ENCODE results near the gene ERBB4. TPM values are rescaled to one million over a fixed set of nuclear protein-coding genes. Genes with fewer than 3 reads are reported as not detected.

ERBB4 gene
- total RNA-seq, 3 donors from 2014 or later: 1.6 to 53.1 (median 18.4) TPM

DNA sequence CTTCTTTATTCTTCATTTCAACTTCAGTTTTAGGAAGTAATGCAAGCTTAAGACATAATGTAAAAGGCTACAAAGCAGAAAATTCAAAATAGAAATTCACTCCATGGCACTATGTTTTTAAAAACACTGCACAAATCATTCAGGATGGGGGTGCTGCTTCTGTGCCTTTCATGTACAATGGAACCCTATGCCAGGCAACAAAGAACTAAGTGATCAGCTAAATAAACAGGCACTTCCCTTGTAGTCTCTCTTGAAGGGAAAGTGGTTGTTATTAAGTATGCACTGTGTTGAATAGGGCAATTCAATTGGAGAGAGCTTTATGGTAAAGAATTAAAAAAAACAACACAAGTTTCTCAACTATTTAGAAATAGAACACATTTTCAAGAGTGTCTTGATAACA lies 10.9 kb upstream of the ERBB4 start:
- H3K9me3 ChIP-seq: no peaks in the 10 kb centered on the region
- no peak for DNase-seq (ENCODE audit: low spot score in 2 of 2)
- H3K36me3 ChIP-seq: no peaks in the 10 kb centered on the region
- TF ChIP-seq POLR2A (IDR thresholded peaks at IDR 0.05) (no peak), POLR2AphosphoS5 (IDR thresholded peaks at IDR 0.05) (no peak)
- TF ChIP-seq, protein P1, sequence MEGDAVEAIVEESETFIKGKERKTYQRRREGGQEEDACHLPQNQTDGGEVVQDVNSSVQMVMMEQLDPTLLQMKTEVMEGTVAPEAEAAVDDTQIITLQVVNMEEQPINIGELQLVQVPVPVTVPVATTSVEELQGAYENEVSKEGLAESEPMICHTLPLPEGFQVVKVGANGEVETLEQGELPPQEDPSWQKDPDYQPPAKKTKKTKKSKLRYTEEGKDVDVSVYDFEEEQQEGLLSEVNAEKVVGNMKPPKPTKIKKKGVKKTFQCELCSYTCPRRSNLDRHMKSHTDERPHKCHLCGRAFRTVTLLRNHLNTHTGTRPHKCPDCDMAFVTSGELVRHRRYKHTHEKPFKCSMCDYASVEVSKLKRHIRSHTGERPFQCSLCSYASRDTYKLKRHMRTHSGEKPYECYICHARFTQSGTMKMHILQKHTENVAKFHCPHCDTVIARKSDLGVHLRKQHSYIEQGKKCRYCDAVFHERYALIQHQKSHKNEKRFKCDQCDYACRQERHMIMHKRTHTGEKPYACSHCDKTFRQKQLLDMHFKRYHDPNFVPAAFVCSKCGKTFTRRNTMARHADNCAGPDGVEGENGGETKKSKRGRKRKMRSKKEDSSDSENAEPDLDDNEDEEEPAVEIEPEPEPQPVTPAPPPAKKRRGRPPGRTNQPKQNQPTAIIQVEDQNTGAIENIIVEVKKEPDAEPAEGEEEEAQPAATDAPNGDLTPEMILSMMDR (IDR thresholded peaks at IDR 0.05): no peak
- intact Hi-C loops (cut with DNase I; ENCODE audit: low total_unique reads): no loop called here
- no peak overlapping the region for H3K4me3 ChIP-seq
- no peaks in the 10 kb centered on the region for H3K4me1 ChIP-seq
- H3K27me3 ChIP-seq: no peaks in the 10 kb centered on the region
- H3K27ac ChIP-seq: no peak overlapping the region

DNA sequence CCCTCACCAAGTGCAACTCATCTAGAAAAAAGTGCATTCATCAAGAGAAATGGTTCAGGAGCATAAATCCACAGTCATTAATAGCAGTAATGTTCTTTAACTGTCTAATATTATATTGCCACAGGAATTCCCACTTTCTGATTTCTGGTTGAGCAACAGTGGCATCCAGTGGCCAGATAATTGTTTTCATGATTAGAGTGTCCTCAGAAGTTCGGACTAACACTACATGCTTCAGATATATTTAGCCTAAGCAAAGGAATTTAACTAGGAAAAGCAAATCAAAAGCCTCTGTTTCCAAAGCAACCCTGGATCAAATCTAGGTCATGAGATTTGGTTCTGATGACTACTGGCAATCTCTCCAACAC lies 9.8 kb upstream of the ERBB4 start:
- H3K36me3 ChIP-seq: no peaks in the 10 kb centered on the region
- H3K27me3 ChIP-seq: no peaks in the 10 kb centered on the region
- no peak for DNase-seq (ENCODE audit: low spot score in 2 of 2)
- no peaks in the 10 kb centered on the region for H3K9me3 ChIP-seq
- no peak for TF ChIP-seq POLR2AphosphoS5 (IDR thresholded peaks at IDR 0.05)
- TF ChIP-seq, protein P1 (IDR thresholded peaks at IDR 0.05): peak in 2 of 3 donors; percentile 29 to 59
- H3K27ac ChIP-seq: no peak overlapping the region
- H3K4me3 ChIP-seq: no peak overlapping the region
- H3K4me1 ChIP-seq: no peaks in the 10 kb centered on the region
- intact Hi-C loops (cut with DNase I; ENCODE audit: low total_unique reads): no loop called here

DNA sequence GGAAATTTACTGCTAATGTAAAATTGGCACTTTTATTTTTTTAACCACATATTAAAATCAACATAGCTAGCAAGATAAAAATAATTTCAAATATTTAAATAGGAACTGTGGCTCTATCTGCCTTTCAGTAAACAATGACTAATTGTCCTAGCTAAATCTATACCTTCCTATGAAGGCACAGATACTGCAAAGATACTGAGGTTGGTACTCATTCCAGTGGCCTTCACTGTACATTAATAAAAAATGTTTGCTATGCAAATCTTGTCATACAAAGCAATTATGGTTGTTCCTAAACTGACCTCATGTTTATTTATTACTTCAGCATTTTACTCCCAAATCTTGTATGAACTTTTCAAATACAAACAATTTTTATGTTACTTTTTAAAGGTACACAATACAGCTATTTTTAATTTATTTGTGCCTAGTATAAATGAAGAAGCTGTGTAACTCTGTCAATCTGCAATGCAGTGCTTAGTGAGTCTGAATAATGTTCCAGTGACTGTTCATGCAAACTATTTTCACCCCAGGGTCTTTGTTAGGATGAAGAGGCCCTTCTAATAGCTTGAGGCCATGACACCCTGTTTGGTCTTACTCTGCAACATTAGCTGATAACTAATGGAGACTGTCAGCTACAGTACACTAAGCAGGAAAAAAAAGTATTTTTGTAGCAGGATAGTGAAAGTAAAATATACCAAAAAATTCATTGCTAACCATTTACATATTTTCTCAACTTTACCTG lies 9.3 kb upstream of the ERBB4 start:
- TF ChIP-seq POLR2AphosphoS5 (IDR thresholded peaks at IDR 0.05): no peak
- TF ChIP-seq, protein P1 (IDR thresholded peaks at IDR 0.05): no peak
- TF ChIP-seq POLR2A (IDR thresholded peaks at IDR 0.05): no peak
- DNase-seq (ENCODE audit: low spot score in 2 of 2): no peak
- no peaks in the 10 kb centered on the region for H3K36me3 ChIP-seq
- H3K27me3 ChIP-seq: no peaks in the 10 kb centered on the region
- no peaks in the 10 kb centered on the region for H3K9me3 ChIP-seq
- H3K4me3 ChIP-seq: no peak overlapping the region
- H3K4me1 ChIP-seq: no peaks in the 10 kb centered on the region
- no peak overlapping the region for H3K27ac ChIP-seq
- intact Hi-C loops (cut with DNase I; ENCODE audit: low total_unique reads): no loop called here

DNA sequence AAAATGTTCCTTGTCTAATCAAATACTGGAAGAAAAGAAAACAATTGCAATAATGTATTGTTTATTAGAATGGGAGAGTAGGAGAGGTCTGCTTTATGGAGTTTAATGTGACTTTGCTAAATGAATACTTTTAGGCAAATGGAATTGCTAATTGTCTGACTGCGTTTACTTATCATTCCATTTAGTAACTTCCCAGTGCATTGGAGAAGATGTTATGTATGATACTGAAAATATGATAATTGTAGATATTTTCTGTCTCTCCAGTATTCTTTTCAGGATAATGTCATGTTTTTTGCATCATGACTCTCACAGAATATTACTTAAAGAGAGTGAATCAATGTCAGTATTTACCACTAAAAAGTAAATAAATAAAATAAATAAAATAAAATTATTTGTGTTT lies 8.1 kb upstream of the ERBB4 start:
- DNase-seq (ENCODE audit: low spot score in 2 of 2): no peak
- Histone ChIP-seq H3K36me3 (no peaks in the 10 kb centered on the region), H3K27ac (no peak overlapping the region), H3K4me3 (no peak overlapping the region), H3K9me3 (no peaks in the 10 kb centered on the region), H3K4me1 (no peaks in the 10 kb centered on the region), H3K27me3 (no peaks in the 10 kb centered on the region)
- intact Hi-C loops (cut with DNase I; ENCODE audit: low total_unique reads): no loop called here
- TF ChIP-seq, protein P1 (IDR thresholded peaks at IDR 0.05): no peak
- TF ChIP-seq POLR2A (IDR thresholded peaks at IDR 0.05) (no peak), POLR2AphosphoS5 (IDR thresholded peaks at IDR 0.05) (no peak)

DNA sequence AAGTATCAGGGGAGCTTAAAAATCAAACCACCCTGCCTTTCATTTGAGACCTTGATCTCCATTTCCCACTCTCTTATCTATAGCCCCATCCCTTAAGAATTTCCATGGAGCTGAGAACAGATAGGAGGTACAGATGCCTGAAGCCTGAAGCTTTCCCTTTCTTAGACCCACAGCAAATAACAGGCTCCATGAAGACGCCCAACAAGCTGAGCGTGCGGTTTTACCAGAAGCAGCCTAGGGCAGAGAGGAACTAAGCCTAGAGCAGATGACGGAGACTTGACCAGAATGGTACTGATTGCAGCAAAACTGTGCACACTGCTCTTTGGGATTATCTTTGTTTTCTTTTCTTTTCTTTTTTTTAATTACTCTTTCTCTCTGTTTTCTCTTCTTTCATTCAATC lies 1.7 kb upstream of the ERBB4 start:
- no peak overlapping the region for H3K4me3 ChIP-seq
- no peaks in the 10 kb centered on the region for H3K4me1 ChIP-seq
- intact Hi-C loops (cut with DNase I; ENCODE audit: low total_unique reads): no loop called here
- no peaks in the 10 kb centered on the region for H3K9me3 ChIP-seq
- no peak for TF ChIP-seq POLR2A (IDR thresholded peaks at IDR 0.05)
- TF ChIP-seq POLR2AphosphoS5 (IDR thresholded peaks at IDR 0.05): no peak
- TF ChIP-seq, protein P1 (IDR thresholded peaks at IDR 0.05): no peak
- H3K27ac ChIP-seq: no peak overlapping the region
- DNase-seq (ENCODE audit: low spot score in 2 of 2): no peak
- H3K36me3 ChIP-seq: no peaks in the 10 kb centered on the region
- H3K27me3 ChIP-seq: peaks cover 0 to 3% of the 10 kb centered on the region in 2 donors

All from breast epithelium (tissue), 4 donors.